Measurements from ENCODE around the gene GPATCH8. TPM values are rescaled to one million over a fixed set of nuclear protein-coding genes. Genes with fewer than 3 reads are reported as not detected.
"Not testable (repeated sequence)": the region's sequence is repeated elsewhere in the genome, so short reads cannot be mapped to it uniquely, and the experiment has no call there.

GPATCH8 gene
- total RNA-seq, 3 donors from 2014 or later (not counting 1 experiment from before 2014, with no cell fraction given) = 104 to 111 (median 109) TPM

DNA sequence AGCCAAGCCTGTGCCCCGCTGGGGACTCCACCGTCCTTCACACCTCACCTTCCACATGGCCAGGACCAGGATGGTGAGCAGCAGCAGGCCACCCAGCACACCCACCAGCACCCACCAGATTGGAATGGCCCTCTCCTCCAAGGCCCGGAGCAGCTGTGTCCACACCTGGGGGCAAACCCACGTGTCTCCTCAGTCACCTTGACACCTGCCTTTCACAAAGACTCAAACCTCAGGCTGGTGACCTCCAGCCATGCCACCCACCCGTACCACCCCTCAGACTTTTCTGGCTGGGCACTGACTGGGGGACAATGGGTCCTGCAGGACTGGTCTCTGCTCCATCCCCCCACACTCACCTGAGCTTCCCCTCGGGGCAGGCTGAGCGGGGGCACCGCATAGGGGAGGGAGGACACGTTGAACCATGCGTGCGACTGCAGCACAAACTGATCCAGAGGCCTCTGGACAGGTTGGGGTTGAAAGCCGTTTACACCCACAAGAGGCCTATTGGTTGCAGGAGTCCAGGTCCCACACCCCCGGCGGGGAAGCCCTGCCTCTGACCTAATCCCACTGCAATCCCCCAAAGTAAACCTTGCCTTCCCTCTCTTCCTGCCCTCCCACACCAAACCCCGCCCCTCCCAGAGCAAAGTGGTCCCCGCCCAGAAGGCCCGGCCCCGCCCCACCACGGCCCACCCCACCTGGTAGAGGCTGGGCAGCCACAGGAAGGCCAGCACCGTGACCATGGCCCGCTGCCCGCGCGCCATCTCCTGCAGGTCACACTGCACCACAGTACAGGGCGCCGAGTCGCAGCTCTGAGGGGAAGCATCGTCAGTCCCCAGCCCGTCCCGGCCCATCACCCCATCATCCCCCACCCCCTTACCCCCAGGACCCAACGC, 128.7 kb downstream of the GPATCH8 start:
- DNase-seq = no peak

DNA sequence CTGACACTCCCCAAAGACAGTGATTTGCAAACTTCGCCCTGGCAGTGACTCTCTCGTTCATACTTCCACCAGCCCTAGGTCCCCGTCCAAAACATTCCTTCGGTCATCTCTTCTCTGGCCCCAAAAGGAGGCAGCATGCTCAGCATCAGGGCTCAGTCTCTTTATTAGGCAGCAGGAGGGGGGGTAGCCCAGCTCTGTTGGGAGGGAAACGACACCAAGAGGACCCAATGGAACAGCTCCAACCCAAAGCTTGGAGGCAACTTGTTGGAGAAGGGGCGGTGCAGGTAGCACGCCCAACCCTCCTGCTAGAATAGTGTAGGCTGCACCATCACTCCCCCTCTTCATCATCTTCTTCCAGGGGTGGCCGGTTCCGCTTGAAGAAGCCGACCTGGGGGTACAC, 131.2 kb downstream of the GPATCH8 start:
- Mint-ChIP-seq H3K4me1 (no peaks in the 10 kb centered on the region), H3K36me3 (no peaks in the 10 kb centered on the region), H3K27me3 (ENCODE audit: low read depth in 2 of 2) (peaks cover 14% of the 10 kb centered on the region in 2 donors), H3K27ac (no peak overlapping the region), H3K9me3 (no peaks in the 10 kb centered on the region), H3K4me3 (no peak overlapping the region)
- no peak overlapping the region for H3K4me3 ChIP-seq (ENCODE audit: low read length)
- intact Hi-C loops (cut with micrococcal nuclease) = no loop called here
- WGBS (ENCODE audit: insufficient coverage) = 79% methylated on average over 10 of the region's 10 CpGs
- peaks cover 9% of the 10 kb centered on the region for H3K4me1 ChIP-seq (ENCODE audit: control insufficient read depth, insufficient read depth, low read length)
- H3K36me3 ChIP-seq (ENCODE audit: control insufficient read depth, insufficient read depth, low read length) = no peaks in the 10 kb centered on the region
- TF ChIP-seq, protein P1, sequence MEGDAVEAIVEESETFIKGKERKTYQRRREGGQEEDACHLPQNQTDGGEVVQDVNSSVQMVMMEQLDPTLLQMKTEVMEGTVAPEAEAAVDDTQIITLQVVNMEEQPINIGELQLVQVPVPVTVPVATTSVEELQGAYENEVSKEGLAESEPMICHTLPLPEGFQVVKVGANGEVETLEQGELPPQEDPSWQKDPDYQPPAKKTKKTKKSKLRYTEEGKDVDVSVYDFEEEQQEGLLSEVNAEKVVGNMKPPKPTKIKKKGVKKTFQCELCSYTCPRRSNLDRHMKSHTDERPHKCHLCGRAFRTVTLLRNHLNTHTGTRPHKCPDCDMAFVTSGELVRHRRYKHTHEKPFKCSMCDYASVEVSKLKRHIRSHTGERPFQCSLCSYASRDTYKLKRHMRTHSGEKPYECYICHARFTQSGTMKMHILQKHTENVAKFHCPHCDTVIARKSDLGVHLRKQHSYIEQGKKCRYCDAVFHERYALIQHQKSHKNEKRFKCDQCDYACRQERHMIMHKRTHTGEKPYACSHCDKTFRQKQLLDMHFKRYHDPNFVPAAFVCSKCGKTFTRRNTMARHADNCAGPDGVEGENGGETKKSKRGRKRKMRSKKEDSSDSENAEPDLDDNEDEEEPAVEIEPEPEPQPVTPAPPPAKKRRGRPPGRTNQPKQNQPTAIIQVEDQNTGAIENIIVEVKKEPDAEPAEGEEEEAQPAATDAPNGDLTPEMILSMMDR (IDR thresholded peaks at IDR 0.05) = no peak
- DNase-seq = no peak
- ATAC-seq = no peak
- H3K27me3 ChIP-seq (ENCODE audit: control insufficient read depth, insufficient read depth, low read length) = no peaks in the 10 kb centered on the region
- H3K9me3 ChIP-seq (ENCODE audit: control insufficient read depth, insufficient read depth, low read length) = no peaks in the 10 kb centered on the region
- no peak overlapping the region for H3K27ac ChIP-seq (ENCODE audit: low read length)

More for the DNA sequence above, 128.7 kb downstream of the GPATCH8 start:
- no peak overlapping the region for H3K4me3 ChIP-seq (ENCODE audit: low read length)
- no peak overlapping the region for H3K27ac ChIP-seq (ENCODE audit: low read length)
- no peaks in the 10 kb centered on the region for H3K36me3 ChIP-seq (ENCODE audit: control insufficient read depth, insufficient read depth, low read length)
- H3K4me1 ChIP-seq (ENCODE audit: control insufficient read depth, insufficient read depth, low read length) = peaks cover 9% of the 10 kb centered on the region
- H3K27ac Mint-ChIP-seq = no peak overlapping the region
- no peaks in the 10 kb centered on the region for H3K27me3 ChIP-seq (ENCODE audit: control insufficient read depth, insufficient read depth, low read length)
- no peaks in the 10 kb centered on the region for H3K9me3 ChIP-seq (ENCODE audit: control insufficient read depth, insufficient read depth, low read length)
- TF ChIP-seq, protein P1 (IDR thresholded peaks at IDR 0.05) = no peak
- H3K36me3 Mint-ChIP-seq = no peaks in the 10 kb centered on the region
- 42% methylated on average over 31 of the region's 31 CpGs for WGBS (ENCODE audit: insufficient coverage)
- intact Hi-C loops (cut with micrococcal nuclease) = no loop called here
- H3K9me3 Mint-ChIP-seq = no peaks in the 10 kb centered on the region
- H3K4me3 Mint-ChIP-seq = no peak overlapping the region
- ATAC-seq = peak in 1 of 3 donors; percentile 7
- H3K4me1 Mint-ChIP-seq = no peaks in the 10 kb centered on the region
- peaks cover 6 to 8% of the 10 kb centered on the region in 2 donors for H3K27me3 Mint-ChIP-seq (ENCODE audit: low read depth in 2 of 2)

DNA sequence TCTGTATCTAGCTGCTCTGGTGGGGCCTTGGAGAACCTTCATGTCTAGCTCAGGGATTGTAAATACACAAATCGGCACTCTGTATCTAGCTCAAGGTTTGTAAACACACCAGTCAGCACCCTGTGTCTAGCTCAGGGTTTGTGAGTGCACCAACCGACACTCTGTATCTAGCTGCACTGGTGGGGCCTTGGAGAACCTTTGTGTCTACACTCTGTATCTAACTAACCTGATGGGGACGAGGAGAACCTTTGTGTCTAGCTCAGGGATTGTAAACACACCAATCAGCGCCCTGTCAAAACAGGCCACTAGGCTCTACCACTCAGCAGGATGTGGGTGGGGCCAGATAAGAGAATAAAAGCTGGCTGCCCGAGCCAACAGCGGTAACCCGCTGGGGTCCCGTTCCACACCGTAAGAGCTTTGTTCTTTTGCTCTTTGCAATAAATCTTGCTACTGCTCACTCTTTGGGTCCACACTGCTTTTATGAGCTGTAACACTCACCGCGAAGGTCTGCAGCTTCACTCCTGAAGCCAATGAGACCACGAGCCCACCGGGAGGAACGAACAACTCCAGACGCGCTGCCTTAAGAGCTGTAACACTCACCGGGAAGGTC, 133.7 kb downstream of the GPATCH8 start:
- peak overlapping the region; percentile 68 for H3K4me3 Mint-ChIP-seq
- not testable (repeated sequence) for H3K9me3 Mint-ChIP-seq, DNase-seq

DNA sequence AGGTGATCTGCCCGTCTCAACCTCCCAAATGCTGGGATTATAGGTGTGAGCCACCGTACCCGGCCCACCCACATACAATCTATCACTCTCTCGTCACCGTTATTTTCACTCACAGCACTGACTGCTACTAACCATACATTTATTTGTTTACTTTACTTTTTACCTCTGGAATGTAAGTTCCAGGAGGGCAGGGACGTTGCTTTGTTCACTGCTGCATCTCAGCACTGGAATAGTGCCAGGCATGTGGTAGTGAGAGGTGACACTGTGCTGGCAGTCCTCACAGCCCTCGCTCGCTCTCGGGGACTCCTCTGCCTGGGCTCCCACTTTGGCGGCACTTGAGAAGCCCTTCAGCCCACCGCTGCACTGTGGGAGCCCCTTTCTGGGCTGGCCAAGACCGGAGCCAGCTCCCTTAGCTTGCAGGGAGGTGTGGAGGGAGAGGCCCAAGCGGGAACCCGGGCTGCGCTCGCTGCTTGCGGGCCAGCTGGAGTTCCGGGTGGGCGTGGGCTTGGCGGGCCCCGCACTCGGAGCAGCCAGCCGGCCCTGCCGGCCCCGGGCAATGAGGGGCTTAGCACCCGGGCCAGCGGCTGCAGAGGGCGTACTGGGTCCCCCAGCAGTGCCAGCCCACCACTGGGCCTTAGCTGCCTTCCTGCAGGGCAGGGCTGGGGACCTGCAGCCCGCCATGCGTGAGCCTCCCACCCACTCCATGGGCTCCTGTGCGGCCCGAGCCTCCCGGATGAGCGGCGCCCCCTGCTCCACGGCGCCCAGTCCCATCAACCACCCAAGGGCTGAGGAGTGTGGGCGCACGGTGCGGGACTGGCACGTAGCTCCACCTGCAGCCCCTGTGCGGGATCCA, 134.6 kb downstream of the GPATCH8 start:
- WGBS (ENCODE audit: insufficient coverage) = 94% methylated on average over 42 of the region's 42 CpGs
- H3K4me1 Mint-ChIP-seq; H3K27ac ChIP-seq (ENCODE audit: low read length); H3K27me3 ChIP-seq (ENCODE audit: control insufficient read depth, insufficient read depth, low read length); H3K36me3 Mint-ChIP-seq; H3K4me1 ChIP-seq (ENCODE audit: control insufficient read depth, insufficient read depth, low read length); H3K9me3 ChIP-seq (ENCODE audit: control insufficient read depth, insufficient read depth, low read length); DNase-seq; intact Hi-C loops (cut with micrococcal nuclease); H3K4me3 Mint-ChIP-seq; H3K4me3 ChIP-seq (ENCODE audit: low read length); H3K9me3 Mint-ChIP-seq; H3K27ac Mint-ChIP-seq; ATAC-seq; H3K36me3 ChIP-seq (ENCODE audit: control insufficient read depth, insufficient read depth, low read length): not testable (repeated sequence)
- peaks cover 23 to 38% of the 10 kb centered on the region in 2 donors for H3K27me3 Mint-ChIP-seq (ENCODE audit: low read depth in 2 of 2)

More for the DNA sequence above, 133.7 kb downstream of the GPATCH8 start:
- H3K4me1 ChIP-seq (ENCODE audit: control insufficient read depth, insufficient read depth, low read length); ATAC-seq; H3K36me3 ChIP-seq (ENCODE audit: control insufficient read depth, insufficient read depth, low read length); H3K27ac Mint-ChIP-seq; H3K27ac ChIP-seq (ENCODE audit: low read length); H3K4me3 ChIP-seq (ENCODE audit: low read length); H3K4me1 Mint-ChIP-seq; intact Hi-C loops (cut with micrococcal nuclease); H3K36me3 Mint-ChIP-seq; H3K9me3 ChIP-seq (ENCODE audit: control insufficient read depth, insufficient read depth, low read length); H3K27me3 ChIP-seq (ENCODE audit: control insufficient read depth, insufficient read depth, low read length): not testable (repeated sequence)
- WGBS (ENCODE audit: insufficient coverage) = 36% methylated on average over 17 of the region's 17 CpGs
- peaks cover 23 to 38% of the 10 kb centered on the region in 2 donors for H3K27me3 Mint-ChIP-seq (ENCODE audit: low read depth in 2 of 2)

All from natural killer cell (primary cell).